Thoracic aorta (tissue), 2 donors: ENCODE results near the gene RESF1. TPM values are rescaled to one million over a fixed set of nuclear protein-coding genes. Genes with fewer than 3 reads are reported as not detected.

Experiments
- ATAC-seq: fragments of 150-250 bp; one replicate; pipeline ENCODE4 v1.8.0; 2017; ENCODE audit warnings: low read depth; ENCODE audit not compliant: insufficient number of reproducible peaks, low FRiP score
- DNase-seq: peaks from one replicate; pipeline ENCODE4 v3.0.0-alpha.2; 2020; ENCODE audit warnings: low spot score
- H3K27ac ChIP-seq, 2 donors: fragments of 200-600 bp; sonication (generic); 1 replicate in 1 of 2; 2 replicates in 1 of 2; pipeline ENCODE4 v1.5.1; 2016; ENCODE audit warnings: mild to moderate bottlenecking in 2 of 2, moderate library complexity in 2 of 2
- H3K27me3 ChIP-seq: fragments of 200-600 bp; sonication (generic); replicated peaks from 2 replicates; pipeline ENCODE4 v1.6.0; 2016; ENCODE audit warnings: mild to moderate bottlenecking; ENCODE audit not compliant: insufficient read depth
- H3K36me3 ChIP-seq: fragments of 200-600 bp; sonication (generic); one replicate; pipeline ENCODE4 v1.5.1; 2016
- H3K4me1 ChIP-seq, 2 donors: fragments of 200-600 bp; sonication (generic); 1 replicate in 1 of 2; 2 replicates in 1 of 2; pipeline versions ENCODE4 v1.5.1 to v1.6.0; 2016; ENCODE audit warnings: low read depth in 2 of 2, mild to moderate bottlenecking in 1 of 2; ENCODE audit not compliant: control insufficient read depth in 1 of 2
- H3K4me3 ChIP-seq: fragments of 200-600 bp; sonication (generic); 2 replicates; pipeline ENCODE4 v1.5.1; 2016; ENCODE audit warnings: mild to moderate bottlenecking
- H3K9me3 ChIP-seq: fragments of 200-600 bp; sonication (generic); 2 replicates; pipeline ENCODE4 v1.5.1; 2016
- CTCF ChIP-seq: fragments of 200-600 bp; sonication (generic); IDR thresholded peaks from one replicate; pipeline ENCODE4 v1.5.1; 2019; ENCODE audit warnings: antibody characterized with exemption
- total RNA-seq, 2 donors: library from RNA; depleted of rRNA; stranded (reverse); fragments of >200 nt; gene quantifications; one replicate each; pipeline versions ENCODE4 v1.1.0 to v1.2.3, GENCODE V29; 2016

RESF1 gene
- total RNA-seq, 2 donors from 2014 or later = 53.2 to 112 TPM

- Histone ChIP-seq H3K9me3 (no peaks in the 10 kb centered on the region), H3K27ac (no peak overlapping the region), H3K4me3 (no peak overlapping the region), H3K27me3 (no peaks in the 10 kb centered on the region), H3K36me3 (no peaks in the 10 kb centered on the region), H3K4me1 (no peaks in the 10 kb centered on the region)
- DNase-seq (no peak), ATAC-seq (no peak)
- TF ChIP-seq CTCF = no peak
These were observed 9.1 kb upstream of the RESF1 start for GRCh38 chr12:31950088-31950487.

- TF ChIP-seq CTCF = no peak
- DNase-seq (no peak), ATAC-seq (no peak)
- H3K36me3 ChIP-seq = no peaks in the 10 kb centered on the region
- no peaks in the 10 kb centered on the region for H3K27me3 ChIP-seq
- no peak overlapping the region for H3K4me3 ChIP-seq
- no peaks in the 10 kb centered on the region for H3K4me1 ChIP-seq
- no peaks in the 10 kb centered on the region for H3K9me3 ChIP-seq
- no peak overlapping the region for H3K27ac ChIP-seq
These were observed 8.7 kb upstream of the RESF1 start for GRCh38 chr12:31950492-31950891.

- Histone ChIP-seq H3K36me3 (no peaks in the 10 kb centered on the region), H3K4me1 (no peaks in the 10 kb centered on the region), H3K4me3 (no peak overlapping the region), H3K27me3 (no peaks in the 10 kb centered on the region), H3K27ac (no peak overlapping the region), H3K9me3 (no peaks in the 10 kb centered on the region)
- ATAC-seq (no peak), DNase-seq (no peak)
- no peak for TF ChIP-seq CTCF
These were observed 8.2 kb upstream of the RESF1 start for GRCh38 chr12:31951008-31951407.

- H3K27ac ChIP-seq = no peak overlapping the region
- H3K9me3 ChIP-seq = no peaks in the 10 kb centered on the region
- TF ChIP-seq CTCF = no peak
- no peaks in the 10 kb centered on the region for H3K4me1 ChIP-seq
- no peak overlapping the region for H3K4me3 ChIP-seq
- ATAC-seq (no peak), DNase-seq (no peak)
- H3K36me3 ChIP-seq = no peaks in the 10 kb centered on the region
- no peaks in the 10 kb centered on the region for H3K27me3 ChIP-seq
These were observed 7.3 kb upstream of the RESF1 start for GRCh38 chr12:31951939-31952338.

- no peaks in the 10 kb centered on the region for H3K27me3 ChIP-seq
- no peaks in the 10 kb centered on the region for H3K4me1 ChIP-seq
- DNase-seq = no peak
- no peak for TF ChIP-seq CTCF
- no peaks in the 10 kb centered on the region for H3K9me3 ChIP-seq
- H3K4me3 ChIP-seq = no peak overlapping the region
- H3K36me3 ChIP-seq = no peaks in the 10 kb centered on the region
- H3K27ac ChIP-seq = no peak overlapping the region
- no peak for ATAC-seq
These were observed 6.8 kb upstream of the RESF1 start for GRCh38 chr12:31952418-31952817.
